HG02943 (cell line): ENCODE measurements around the gene NRGN.

Experiments used
- ATAC-seq: cut with Tn5 transposase; IDR thresholded peaks from one replicate; pipeline ENCODE4 v1.9.1; 2021; ENCODE audit warnings: mild to moderate bottlenecking, low read depth, moderate library complexity; ENCODE audit not compliant: unreplicated experiment

The NRGN gene

DNA sequence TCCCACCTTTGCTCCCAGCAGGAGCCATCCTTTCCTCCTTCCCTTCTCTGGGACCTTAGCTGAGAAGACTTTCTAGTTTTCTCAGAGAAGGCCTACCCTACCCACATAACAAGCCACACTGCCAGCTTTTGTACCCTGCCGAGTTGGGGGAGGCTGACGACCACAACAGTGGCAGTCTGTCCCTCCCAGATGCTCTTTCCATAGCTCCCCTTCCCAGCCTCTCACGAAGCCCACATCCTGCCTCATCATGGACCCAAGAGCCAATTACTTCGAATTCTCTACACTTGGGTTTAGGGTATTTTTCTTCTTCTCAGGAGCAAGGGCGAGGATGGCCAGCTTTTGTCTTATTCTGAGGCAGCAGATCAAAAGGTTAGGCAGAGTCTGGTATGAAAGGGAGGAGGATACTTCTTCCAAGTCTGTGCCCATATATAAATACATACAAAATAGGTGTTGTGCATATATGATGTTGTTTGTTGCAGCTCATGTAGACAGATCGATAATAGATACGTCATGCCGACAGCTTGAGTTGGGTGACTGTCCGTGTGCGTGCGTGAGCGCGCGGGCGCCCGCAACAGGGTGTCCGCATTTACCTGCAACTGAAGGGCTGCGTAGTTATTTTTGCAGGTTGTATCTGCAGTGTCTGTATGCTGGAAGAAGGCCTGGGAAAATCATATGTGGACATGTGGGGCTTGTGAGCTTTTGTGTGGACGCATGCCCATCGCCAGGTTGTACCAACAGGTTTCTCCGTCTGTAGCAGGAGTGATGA is 846 bp upstream of the NRGN start:
- ATAC-seq: no peak

DNA sequence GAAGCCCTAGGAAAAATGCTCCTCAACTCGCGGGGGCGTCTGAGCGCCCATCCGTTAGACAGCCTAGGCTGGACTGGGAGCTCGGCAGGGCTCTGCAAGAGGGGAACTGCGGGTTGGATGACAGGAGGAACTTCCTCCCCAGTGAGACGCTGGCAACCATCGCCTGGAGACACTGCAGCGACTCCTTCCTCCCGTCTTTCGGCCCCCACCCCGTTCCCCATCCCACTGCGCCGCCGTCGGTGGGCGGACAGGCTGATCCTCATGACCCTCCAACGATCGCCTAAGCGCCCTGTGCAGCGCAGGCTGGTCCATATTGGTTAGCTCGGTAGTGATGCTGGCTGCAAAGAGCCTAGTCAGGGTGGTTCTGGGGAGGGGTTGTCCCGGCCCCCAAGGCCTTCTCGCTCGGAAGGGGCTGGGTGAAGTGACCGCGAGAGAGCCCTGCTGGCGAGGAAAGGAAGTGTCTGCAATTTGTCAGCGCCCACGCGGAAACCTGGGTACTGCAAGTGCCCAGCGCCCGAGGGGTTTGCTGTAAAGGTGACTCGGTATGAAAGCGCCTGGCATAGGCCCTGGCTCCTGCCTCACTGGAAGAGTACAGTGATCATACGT is 638 bp downstream of the NRGN start:
- ATAC-seq: peak; percentile 41

DNA sequence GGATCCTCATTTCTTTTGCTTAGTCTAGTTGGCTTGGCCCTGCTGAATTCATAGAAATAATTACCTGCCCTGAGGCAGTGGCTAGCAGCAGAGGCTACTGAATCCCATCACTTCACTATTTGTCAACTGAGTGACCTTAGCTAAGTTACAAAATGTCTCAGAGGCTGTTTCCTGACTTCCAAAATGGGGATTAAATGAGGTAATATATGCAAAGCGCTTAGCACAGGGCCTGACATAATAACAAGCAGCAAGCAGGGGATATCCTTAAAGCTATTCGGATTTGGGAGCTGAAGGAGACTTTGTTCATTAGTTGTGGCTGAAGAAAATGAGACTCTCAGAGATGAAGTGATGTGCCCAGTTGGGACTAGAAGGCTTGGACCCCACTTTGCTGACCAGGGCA is 2.8 kb downstream of the NRGN start:
- ATAC-seq: no peak

DNA sequence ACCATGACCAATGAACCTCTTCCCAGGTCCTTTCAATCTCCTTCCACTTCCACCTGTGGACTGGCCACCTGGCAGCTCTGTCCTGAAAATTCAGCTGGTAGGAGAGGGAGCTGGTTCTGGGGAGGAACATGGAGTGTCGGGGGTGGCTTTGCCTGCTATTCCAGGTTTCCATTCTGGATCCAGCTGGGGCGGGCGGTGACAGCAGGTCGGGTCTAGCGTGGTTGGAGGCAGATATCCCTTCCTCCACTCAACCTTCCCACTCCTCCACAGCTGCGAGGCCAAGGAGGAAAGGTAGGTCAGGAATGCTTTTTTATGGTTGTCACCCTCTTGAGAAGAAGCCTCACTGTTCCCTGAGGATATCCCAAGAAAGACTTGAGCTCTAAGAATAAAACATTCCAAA is 3.3 kb downstream of the NRGN start:
- no peak for ATAC-seq

DNA sequence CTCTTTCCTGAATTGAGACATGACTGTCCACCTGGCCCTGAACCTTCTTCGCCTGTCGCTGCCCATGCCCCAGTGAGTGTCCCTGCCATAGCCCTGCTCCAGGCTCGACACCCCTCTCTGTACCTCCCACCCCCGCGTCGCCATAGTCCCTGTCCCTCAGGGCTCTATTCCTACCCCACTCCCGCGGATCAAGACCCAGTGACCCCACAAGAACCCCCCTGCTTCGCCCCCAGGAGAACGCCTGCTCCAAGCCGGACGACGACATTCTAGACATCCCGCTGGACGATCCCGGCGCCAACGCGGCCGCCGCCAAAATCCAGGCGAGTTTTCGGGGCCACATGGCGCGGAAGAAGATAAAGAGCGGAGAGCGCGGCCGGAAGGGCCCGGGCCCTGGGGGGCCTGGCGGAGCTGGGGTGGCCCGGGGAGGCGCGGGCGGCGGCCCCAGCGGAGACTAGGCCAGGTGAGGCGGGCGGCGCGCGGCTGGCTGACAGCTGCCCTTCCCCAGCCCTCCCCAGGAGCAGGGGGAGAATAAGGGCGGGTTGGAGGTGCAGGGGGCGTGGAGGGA is 5.6 kb downstream of the NRGN start:
- no peak for ATAC-seq

DNA sequence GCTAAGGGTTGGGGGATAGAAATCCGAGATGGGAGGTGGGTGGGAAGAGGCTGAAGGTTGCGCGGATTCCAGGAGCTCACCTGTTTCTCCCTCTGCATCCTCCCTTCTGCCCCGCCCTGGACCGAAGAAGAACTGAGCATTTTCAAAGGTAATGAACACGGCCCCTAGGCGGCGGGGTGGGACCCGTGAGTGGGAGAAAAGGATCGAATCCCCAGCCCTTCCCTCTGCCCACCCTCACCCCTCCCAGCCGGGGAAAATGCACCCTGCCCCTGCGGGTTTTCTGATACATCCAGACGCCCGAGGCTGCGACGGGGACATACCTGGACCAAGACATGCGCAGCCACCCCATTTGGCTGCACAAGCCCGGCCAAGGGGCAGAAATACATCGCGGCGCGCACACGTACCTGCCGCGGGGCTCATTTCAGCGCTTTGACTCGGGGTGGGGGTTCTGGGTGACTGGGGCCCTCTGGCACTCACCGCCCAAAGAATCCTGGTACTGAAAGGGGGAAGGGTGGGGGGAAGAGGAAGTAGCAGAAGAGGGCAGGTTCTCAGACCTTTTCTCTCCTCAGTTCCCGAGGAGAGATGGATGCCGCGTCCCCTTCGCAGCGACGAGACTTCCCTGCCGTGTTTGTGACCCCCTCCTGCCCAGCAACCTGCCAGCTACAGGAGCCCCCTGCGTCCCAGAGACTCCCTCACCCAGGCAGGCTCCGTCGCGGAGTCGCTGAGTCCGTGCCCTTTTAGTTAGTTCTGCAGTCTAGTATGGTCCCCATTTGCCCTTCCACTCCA is 6.3 kb downstream of the NRGN start:
- ATAC-seq: peak; percentile 21

DNA sequence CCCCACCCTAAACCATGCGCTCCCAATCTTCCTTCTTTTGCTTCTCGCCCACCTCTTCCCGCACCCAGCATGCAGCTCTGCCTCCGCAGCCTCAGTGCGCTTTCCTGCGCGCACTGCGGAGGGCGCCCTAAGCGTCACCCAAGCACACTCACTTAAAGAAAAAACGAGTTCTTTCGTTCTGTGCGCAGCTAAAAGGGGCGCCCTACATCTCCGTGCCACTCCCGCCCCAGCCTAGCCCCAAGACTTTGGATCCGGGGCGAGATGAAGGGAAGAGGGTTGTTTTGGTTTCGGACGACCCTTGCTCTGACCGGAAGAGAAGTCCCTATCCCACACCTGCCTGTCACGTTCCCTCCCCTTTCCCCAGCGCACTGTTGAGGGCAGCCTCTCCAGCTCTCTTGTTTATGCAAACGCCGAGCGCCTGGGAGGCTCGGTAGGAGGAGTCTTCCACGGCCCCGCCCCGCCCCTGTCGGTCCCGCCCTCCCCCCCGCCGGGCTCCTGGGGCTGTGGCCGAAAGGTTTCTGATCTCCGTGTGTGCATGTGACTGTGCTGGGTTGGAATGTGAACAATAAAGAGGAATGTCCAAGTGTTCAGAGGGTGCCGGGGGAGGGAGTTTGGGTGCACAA is 7.0 kb downstream of the NRGN start:
- ATAC-seq: peak; percentile 94

DNA sequence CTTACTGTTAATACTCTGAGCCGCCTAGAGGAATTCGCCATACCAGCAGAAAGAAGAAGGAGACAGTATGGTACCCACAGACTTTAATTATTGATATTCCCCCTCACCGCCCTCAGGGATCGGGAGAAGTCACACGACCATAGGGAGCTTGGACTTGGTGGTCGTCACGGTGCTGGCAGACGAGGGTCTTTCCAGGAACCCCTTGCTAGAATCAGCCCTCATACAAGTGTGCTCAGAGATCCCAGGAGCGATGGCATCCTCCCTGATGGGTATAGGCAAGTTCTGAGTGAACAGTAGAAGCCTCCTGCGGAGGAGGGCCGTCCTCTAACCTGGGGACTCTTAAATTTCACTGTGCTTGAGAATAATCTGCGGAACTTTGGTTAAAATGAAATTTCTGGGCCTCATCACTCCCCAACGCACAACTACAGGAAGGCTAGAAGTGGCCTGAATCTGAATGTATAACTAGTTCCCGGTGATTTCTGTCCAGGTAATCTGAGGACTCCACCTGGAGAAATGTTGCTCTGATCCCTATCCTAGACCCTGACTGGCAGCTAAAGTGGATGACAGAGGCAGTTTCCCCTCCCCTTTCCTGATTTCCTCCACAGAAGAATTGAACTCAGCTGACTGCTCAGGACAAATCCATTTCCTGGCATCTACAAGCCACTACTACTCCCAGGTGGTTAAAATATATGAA is 7.8 kb downstream of the NRGN start:
- ATAC-seq: no peak

DNA sequence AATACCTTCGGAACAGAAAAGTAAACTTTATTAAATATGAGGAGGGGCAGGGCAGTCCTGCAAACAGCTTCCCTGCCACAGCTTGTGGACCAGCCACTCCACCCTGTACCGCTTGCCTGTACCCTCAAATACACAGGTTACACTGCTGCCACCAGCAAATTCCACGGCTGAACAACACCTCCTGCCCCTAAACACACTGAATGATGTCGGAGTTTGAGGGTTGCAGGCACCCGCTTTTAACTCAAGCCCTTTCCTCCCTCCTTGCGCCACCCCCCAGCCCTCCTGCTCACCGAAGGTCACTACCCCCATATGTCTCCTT is 8.3 kb downstream of the NRGN start:
- ATAC-seq: no peak

DNA sequence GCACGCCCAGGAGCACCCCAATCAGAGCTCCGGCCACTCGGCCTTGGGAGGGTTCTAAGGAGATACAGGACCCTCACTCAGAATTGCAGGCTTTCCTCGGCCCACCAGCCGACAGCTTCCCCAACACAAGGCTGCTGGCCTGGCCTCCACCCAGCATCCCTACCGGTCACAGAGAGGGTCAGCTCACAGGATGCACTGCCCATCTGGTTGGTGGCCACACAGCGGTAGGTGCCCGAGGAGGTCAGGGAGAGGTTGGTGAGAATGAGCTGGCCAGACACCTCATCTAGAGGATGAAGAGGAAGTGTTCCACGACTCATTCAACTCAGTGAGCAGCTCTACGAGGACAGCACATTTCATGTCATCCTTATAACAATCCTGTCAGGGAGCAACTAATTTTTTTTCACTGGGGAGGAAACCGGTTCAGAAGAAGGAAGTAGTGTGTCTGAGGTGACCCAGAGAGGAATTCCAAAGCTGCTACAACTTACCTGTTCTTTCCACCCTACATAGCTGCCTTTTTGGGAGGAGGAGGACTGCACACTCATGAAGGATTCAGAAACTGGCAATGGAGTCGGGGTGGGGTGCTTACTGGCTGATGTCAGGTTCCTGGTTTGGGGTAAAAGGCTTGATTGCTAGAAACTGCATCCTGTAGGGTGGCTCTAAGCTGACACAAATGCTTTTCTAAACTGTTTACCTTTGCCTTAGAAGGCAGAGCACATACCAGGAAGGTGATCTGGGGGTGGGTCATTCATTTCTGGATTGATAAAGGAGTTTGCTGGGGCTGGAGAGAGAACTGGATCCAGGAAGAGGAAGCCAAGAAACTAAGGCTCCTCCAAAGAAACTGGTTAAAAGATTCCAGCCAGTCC is 9.0 kb downstream of the NRGN start:
- no peak for ATAC-seq

DNA sequence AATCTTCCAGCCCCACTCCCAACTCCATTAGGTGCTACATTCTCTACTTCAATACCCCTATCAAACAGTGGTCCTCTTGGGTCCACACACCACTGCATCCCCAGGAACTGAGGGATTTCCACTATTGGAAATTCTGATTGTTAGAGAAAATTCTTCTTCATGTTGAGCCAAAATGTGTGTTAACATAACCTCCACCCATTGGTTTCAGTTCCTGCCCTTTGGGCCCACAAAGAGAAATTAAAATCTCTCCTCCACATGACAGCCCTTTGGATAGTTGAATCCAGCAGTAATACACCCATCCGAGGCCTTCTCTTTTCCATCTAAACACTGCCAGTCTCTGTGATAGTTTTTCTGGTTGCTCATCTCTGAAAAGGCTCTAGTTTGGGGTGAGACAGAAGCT is 10.2 kb downstream of the NRGN start:
- no peak for ATAC-seq

DNA sequence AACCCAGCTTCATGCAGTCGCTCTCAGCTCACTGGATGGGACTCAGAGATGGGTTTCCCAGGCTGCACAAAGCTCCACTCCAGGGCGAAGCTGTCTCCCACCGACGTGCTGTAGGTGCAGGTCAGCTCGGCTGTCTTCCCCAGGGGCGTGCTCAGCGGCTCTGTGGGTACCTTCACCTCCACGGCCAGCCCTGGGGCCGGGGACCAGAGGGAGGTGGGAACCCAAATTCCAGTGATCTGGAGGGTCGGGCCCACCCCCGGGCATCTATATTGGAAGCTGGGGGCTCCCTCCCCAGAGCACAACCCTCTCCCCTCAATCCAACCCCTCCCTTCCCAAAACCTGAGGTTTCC is 11.6 kb downstream of the NRGN start:
- no peak for ATAC-seq

DNA sequence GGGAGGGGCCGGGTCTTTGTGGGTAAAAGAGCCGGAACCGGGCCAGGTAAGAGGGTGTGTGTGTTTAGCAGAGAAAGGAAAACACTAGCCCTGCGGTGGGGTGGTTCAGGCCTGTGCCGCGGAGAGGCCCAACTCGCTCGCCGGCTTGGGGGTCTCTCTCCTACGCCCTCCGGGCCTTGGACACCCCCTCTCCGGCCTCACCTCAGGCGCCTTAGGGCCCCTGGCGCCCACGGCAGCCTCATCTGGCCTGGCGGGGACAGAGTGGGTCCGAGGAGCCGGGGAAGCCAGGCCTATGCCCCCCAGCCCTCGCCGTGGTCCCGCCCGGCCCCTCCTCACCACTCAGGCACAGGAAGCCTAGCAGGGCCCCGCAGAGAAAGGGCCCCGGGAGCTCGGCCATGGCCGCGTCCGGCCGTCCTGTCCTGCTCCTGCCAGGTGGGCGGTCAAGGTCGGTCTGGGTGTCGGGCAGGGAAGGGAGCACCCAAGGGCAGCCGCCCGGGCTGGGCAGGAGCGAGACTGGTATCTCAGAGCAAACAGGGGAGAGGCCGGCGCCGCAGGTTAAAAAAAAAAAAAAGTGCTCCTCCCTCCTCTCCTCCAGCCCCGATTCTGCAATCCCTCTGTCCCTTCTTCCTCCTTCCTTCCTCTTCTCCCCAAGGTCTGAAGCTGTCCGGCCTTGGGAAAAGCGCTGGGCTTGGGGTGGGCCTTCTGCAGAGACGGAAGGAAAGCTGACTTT is 12.2 kb downstream of the NRGN start, which contains the start of gene VSIG2:
TSS of gene VSIG2 (minus strand) at position 515 of the 730 bp plus-strand sequence. CDS start at position 397, 118 bp downstream.
- ATAC-seq: no peak

DNA sequence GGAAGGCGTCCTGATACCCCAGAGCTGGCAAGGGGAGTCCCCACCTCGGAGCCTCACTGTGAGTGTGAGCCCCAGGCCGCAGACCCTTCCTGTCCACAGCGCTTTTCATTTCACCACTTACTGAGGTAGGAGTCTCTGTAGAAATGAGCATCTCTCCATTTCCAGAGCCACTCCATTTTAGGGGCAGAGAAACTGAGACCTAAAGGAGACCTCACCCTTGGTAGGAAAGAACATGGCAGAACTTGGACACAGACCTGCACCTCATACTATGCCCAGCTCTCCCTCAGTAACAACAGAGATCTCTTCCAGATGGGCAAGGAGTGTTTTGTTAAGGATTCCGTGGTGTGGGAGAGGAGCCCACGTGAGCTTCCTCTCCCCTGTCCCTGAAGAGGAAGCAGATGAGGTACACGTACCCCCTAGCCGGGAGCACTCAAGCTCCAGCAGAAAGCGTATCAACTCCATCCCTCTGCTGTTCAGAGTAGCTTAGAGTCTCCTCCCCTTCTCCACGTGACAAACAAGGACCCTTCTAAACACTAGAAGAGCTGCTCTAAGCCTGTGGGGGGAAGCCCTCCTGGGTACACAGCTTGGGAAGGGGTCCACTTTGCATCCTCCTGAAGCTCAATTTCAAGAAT is 12.8 kb downstream of the NRGN start:
- ATAC-seq: no peak

DNA sequence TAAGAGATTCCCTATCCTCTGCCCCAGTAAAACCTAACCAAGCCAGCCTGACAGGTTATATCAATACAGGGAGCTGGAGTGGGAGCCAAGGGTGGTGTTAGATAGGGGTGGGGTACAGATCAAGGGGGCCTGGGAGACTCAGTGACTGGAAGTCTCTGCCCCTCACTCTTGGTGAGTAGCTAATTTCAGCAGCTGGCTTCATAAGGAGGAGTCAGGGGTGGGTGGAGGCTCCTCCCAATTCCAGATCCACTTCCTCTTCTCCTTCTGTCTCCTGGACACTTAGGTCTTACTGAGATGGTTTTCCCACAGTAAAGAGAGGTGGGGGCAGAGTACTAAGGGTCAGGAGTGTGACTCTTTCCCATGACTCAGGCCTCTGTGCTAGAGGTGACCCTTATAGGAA is 13.5 kb downstream of the NRGN start:
- ATAC-seq: no peak

DNA sequence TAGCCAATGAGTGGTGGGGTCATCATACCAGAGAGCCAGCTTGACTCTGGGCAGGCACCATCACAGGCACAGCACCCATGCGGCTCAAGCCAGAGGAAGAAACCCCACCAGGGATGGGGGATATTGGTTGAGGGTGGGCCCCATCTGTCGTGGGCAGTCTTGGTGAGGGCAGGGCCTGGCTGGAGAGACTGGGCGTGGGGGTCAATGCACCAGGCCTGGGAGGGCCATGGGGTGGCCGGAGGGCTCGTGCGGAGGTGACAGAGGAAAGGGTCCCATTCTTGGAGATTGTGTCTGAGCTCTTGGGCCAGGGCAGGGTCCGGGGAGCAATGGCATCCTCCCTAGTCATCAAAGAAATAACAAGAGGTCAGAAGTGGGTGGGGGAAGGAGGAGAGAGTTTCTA is 13.9 kb downstream of the NRGN start:
- no peak for ATAC-seq

DNA sequence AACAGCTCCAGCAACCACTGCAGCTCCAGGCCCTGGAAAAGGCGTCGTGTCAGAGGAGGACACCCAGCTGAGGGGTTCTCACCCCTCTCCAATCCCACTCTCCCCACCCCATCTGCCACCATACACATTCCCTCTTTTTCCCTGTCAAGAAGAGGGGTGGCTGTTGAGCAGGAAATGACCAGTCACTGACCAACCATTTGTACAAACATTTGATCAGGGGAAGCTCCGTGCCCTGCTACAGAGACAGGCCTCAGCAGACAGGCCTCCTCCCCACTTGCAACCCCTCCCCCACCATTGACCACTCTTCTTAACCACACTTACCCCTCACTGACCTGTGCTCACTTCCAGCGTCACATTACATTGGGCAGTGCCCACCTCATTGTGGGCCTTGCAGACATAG is 14.6 kb downstream of the NRGN start:
- no peak for ATAC-seq

DNA sequence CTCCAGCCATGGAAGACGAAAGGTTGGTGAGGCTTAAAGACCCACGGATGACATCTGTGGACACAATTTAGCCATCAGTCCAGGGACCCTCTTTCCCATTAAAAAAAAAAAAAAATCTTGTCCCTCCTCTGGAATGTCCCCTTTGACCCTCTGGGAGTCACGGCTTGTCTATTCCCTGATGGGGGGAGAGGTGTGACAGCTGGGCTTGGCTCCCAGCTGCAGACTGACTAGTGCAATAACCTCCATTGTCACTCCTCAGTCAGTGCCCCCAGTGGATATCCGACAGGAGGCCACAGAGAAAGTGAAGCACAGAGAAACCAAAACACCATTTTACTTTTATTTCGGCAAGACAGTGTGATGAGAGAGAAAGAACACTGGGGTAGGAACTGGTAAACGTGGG is 15.0 kb downstream of the NRGN start:
- ATAC-seq: no peak
